ENCODE results near the gene RAP1B.

GRCh38 chr12:68627673-68628319, 17.1 kb downstream of the RAP1B start:
- TF ChIP-seq FOXM1 (IDR thresholded peaks at IDR 0.05; ENCODE audit: borderline replicate concordance) (no peak), BHLHE40 (IDR thresholded peaks at IDR 0.05; ENCODE audit: borderline replicate concordance) (no peak), ZNF384 (IDR thresholded peaks at IDR 0.05) (no peak), FOXA1 (IDR thresholded peaks at IDR 0.05) (no peak), NFRKB (IDR thresholded peaks at IDR 0.05) (no peak), SP1 (IDR thresholded peaks at IDR 0.05) (no peak), L3MBTL2 (conservative IDR thresholded peaks at IDR 0.05) (no peak), PKNOX1 (IDR thresholded peaks at IDR 0.05) (no peak)

Measured in HEK293T (cell line).